ENCODE data around the gene AGBL4.
A peak's percentile ranks its signal among the peaks of the same experiment; 100 is the strongest.
"Not testable (repeated sequence)": the region's sequence is repeated elsewhere in the genome, so short reads cannot be mapped to it uniquely, and the experiment has no call there.

AGBL4 gene

GRCh38 chr1:49416758-49417157 is 607.0 kb downstream of the AGBL4 start:
- no peak for DNase-seq

- DNase-seq, result no peak
Measured at GRCh38 chr1:49408346-49408745, 615.4 kb downstream of the AGBL4 start.

GRCh38 chr1:49397086-49397485 is 626.7 kb downstream of the AGBL4 start:
- DNase-seq, result no peak

- no peak for DNase-seq
Measured at GRCh38 chr1:49394200-49394599, 629.6 kb downstream of the AGBL4 start.

GRCh38 chr1:49389699-49390098 is 634.1 kb downstream of the AGBL4 start:
- no peak for DNase-seq

- DNase-seq, result peak; percentile 29
Measured at GRCh38 chr1:49364676-49365075, 659.1 kb downstream of the AGBL4 start.

- DNase-seq, result no peak
Measured at GRCh38 chr1:49363628-49364027, 660.1 kb downstream of the AGBL4 start.

GRCh38 chr1:49358036-49358435 is 665.7 kb downstream of the AGBL4 start:
- no peak for DNase-seq

- no peak for DNase-seq
Measured at GRCh38 chr1:49356594-49356993, 667.2 kb downstream of the AGBL4 start.

- no peak for DNase-seq
Measured at GRCh38 chr1:49351768-49352167, 672.0 kb downstream of the AGBL4 start.

GRCh38 chr1:49346767-49347349 is 676.9 kb downstream of the AGBL4 start:
- DNase-seq, result no peak

- no peak for DNase-seq
Measured at GRCh38 chr1:49340576-49340975, 683.2 kb downstream of the AGBL4 start.

GRCh38 chr1:49339043-49339442 is 684.7 kb downstream of the AGBL4 start:
- DNase-seq, result no peak

GRCh38 chr1:49337251-49337650 is 686.5 kb downstream of the AGBL4 start:
- no peak for DNase-seq

GRCh38 chr1:49333906-49334305 is 689.8 kb downstream of the AGBL4 start:
- DNase-seq, result no peak

GRCh38 chr1:49331066-49331852 is 692.5 kb downstream of the AGBL4 start:
- no peak for DNase-seq

- DNase-seq, result no peak
Measured at GRCh38 chr1:49323925-49324540, 699.7 kb downstream of the AGBL4 start.

GRCh38 chr1:49320493-49320892 is 703.3 kb downstream of the AGBL4 start:
- DNase-seq, result not testable (repeated sequence)

GRCh38 chr1:49319426-49319963 is 704.3 kb downstream of the AGBL4 start:
- DNase-seq, result no peak

GRCh38 chr1:49318218-49318617 is 705.5 kb downstream of the AGBL4 start:
- DNase-seq, result no peak

GRCh38 chr1:49307457-49307856 is 716.3 kb downstream of the AGBL4 start:
- DNase-seq, result no peak

GRCh38 chr1:49306507-49307070 is 717.2 kb downstream of the AGBL4 start:
- DNase-seq, result no peak

GRCh38 chr1:49302400-49302799 is 721.4 kb downstream of the AGBL4 start:
- DNase-seq, result not testable (repeated sequence)

GRCh38 chr1:49298304-49298703 is 725.5 kb downstream of the AGBL4 start:
- DNase-seq, result no peak

All from NCI-H510A treated with DMSO at 0.1 percent for 48 hours (cell line).